Measurements from ENCODE around the gene PBX2. TPM values are rescaled to one million over a fixed set of nuclear protein-coding genes. Genes with fewer than 3 reads are reported as not detected.

Gene PBX2
- total and polyA plus RNA-seq, 10 of the 15 experiments (the other 5 are each of a cell fraction or from before 2014, with no cell fraction given): 0.84 to 66.5 (median 20.6) TPM

DNA sequence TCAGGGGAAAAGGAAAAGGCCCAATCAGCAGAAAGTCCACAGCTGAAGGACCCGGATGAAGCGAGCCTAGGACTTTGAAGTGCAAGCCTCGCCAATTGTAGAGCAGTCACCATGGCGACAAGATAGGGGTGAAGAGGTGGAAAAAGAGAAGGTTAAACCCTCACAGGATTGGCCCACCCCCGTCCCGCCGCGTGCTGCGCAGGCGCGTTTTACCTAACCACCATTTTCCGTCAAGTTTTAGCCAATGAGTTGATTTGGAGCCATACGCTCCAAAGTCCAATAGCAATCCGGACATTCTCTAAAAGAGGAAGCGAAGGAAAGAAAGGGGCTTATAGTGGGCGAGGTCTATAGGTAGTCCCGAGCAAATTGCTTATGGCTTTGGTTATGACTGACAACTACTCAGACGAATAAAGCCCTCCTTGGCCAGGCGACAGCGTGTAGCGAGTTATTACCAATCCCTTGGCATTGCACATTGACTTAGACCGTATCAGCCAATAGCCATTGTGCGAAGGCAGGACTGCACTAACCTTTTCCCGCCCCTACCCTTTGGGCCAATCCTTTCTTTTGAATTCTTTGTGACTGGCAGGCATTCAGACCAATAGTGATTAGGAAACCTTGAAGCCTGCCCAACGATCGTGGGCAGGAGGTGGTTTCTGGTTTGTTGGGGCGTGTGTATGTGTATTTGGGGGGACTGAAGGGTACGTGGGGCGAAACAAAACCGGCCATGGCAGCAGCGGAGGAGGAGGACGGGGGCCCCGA is 12.0 kb downstream of the PBX2 start, which contains the start of gene RNF5:
RNF5 (plus strand) TSS at position 618 of the 759 bp plus-strand sequence; CDS start at position 725, 107 bp downstream.
- H2AFZ ChIP-seq (ENCODE audit: control insufficient read depth, low read depth, low read length): peak within 1 kb of the TSS; percentile 78
- in situ Hi-C loops (cut with MboI) (no loop called here), intact Hi-C loops (cut with micrococcal nuclease; ENCODE audit: unreplicated experiment) (loop anchor here (2.0 kb wide), 2 partner anchors 13 to 59 kb away; partner anchors contain the start of gene PBX2)
- WGBS (ENCODE audit: insufficient coverage, insufficient replicate concordance, low lambda C conversion rate, missing lambda C conversion rate): 3% methylated on average over 32 of the region's 33 CpGs
- H3K9ac ChIP-seq (ENCODE audit: control insufficient read depth, insufficient read depth, low read length): peak within 1 kb of the TSS; percentile 91
- RAD21 ChIA-PET (ENCODE audit: unreplicated experiment): interaction anchor here (0.7 to 2.6 kb wide), 8 partner anchors 11 to 49 kb away, joined by 3 to 21 read pairs (median 6); partner anchors contain the start of genes ATF6B, GPSM3 and PBX2
- CTCF ChIA-PET: interaction anchor here (0.6 to 2.2 kb wide), 7 partner anchors 13 to 1286 kb away, joined by 3 to 19 read pairs (median 4); partner anchors contain the start of gene GPSM3
- FAIRE-seq: peak; percentile 100
- no peaks in the 10 kb centered on the region for H3K9me3 ChIP-seq (replicated peaks; ENCODE audit: control insufficient read depth, insufficient read depth, low read length)
- H3K27ac ChIP-seq (ENCODE audit: control insufficient read depth, insufficient read depth): peak within 1 kb of the TSS; percentile 79
- peak within 1 kb of the TSS; percentile 86 for H3K4me3 ChIP-seq
- peaks cover 0 to 2% of the 10 kb centered on the region in 2 experiments; a peak in 2 of 4 replicates for H3K36me3 ChIP-seq (ENCODE audit: control insufficient read depth in 2 of 2, insufficient read depth in 2 of 2, low read length in 1 of 2)
- no TSS peak for BruUV-seq (replicated peaks)
- no peaks in the 10 kb centered on the region for H4K20me1 ChIP-seq (ENCODE audit: control insufficient read depth, insufficient read depth)
- H3K4me2 ChIP-seq (ENCODE audit: control insufficient read depth, insufficient read depth): peak within 1 kb of the TSS; percentile 77
- peak; percentile 100 for DNase-seq (ENCODE audit: low read depth, low spot score)
- POLR2A ChIA-PET: interaction anchor here (1.3 to 5.7 kb wide), 7 partner anchors 12 to 59 kb away, joined by 3 to 123 read pairs (median 11); partner anchors contain the start of genes ATF6B, FKBPL, GPSM3 and PBX2
- peaks cover 22% of the 10 kb centered on the region for H3K79me2 ChIP-seq (ENCODE audit: control insufficient read depth, insufficient read depth, low read length)
- no peaks in the 10 kb centered on the region for H3K27me3 ChIP-seq (replicated peaks in 1 of 2; ENCODE audit: control insufficient read depth in 2 of 2, insufficient read depth in 2 of 2, low read length in 1 of 2)
- SMC1A ChIA-PET (ENCODE audit: uncharacterized antibody, unreplicated experiment): interaction anchor here (1.0 to 4.2 kb wide), 4 partner anchors 14 to 351 kb away, joined by 3 to 41 read pairs (median 14); partner anchors contain the start of genes ATF6B, FKBPL, GPSM3 and HSPA1B
- H3K4me1 ChIP-seq (ENCODE audit: control insufficient read depth, insufficient read depth, low read length): peaks cover 10% of the 10 kb centered on the region
- ATAC-seq: peak; percentile 91
- TF ChIP-seq YY1 (IDR thresholded peaks at IDR 0.05; ENCODE audit: low read depth, low read length) (peak; percentile 61; the same call in 1 of the 2 replicates), KLF5 (IDR thresholded peaks at IDR 0.05; ENCODE audit: partially characterized antibody) (peak; percentile 97), PML (IDR thresholded peaks at IDR 0.05; ENCODE audit: low read length) (no peak), CBFB (IDR thresholded peaks at IDR 0.05; ENCODE audit: low read depth) (no peak; the same call in 1 of the 2 replicates), CHD2 (IDR thresholded peaks at IDR 0.05; ENCODE audit: borderline replicate concordance, low read depth, low read length) (peak; percentile 96), NFYA (IDR thresholded peaks at IDR 0.05; ENCODE audit: borderline replicate concordance, low read depth, low read length) (peak; percentile 100), TARDBP (IDR thresholded peaks at IDR 0.05; ENCODE audit: borderline replicate concordance) (no peak), FOXK2 (IDR thresholded peaks at IDR 0.05) (peak; percentile 86), MTA3 (IDR thresholded peaks at IDR 0.05; ENCODE audit: borderline replicate concordance, low read length) (no peak), SMC3 (IDR thresholded peaks at IDR 0.05; ENCODE audit: borderline replicate concordance, low read length) (no peak), NRF1 (conservative IDR thresholded peaks at IDR 0.05; ENCODE audit: low read depth, low read length) (peak; percentile 74), HCFC1 (IDR thresholded peaks at IDR 0.05; ENCODE audit: low read length) (peak; percentile 6; the same call in 1 of the 2 replicates), DPF2 (IDR thresholded peaks at IDR 0.05) (peak; percentile 99), NR2F1 (conservative IDR thresholded peaks at IDR 0.05) (no peak; the same call in 1 of the 2 replicates), POLR2AphosphoS5 (IDR thresholded peaks at IDR 0.05; ENCODE audit: low read length) (no peak)
- TF ChIP-seq, protein P1, sequence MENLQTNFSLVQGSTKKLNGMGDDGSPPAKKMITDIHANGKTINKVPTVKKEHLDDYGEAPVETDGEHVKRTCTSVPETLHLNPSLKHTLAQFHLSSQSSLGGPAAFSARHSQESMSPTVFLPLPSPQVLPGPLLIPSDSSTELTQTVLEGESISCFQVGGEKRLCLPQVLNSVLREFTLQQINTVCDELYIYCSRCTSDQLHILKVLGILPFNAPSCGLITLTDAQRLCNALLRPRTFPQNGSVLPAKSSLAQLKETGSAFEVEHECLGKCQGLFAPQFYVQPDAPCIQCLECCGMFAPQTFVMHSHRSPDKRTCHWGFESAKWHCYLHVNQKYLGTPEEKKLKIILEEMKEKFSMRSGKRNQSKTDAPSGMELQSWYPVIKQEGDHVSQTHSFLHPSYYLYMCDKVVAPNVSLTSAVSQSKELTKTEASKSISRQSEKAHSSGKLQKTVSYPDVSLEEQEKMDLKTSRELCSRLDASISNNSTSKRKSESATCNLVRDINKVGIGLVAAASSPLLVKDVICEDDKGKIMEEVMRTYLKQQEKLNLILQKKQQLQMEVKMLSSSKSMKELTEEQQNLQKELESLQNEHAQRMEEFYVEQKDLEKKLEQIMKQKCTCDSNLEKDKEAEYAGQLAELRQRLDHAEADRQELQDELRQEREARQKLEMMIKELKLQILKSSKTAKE (IDR thresholded peaks at IDR 0.05; ENCODE audit: low read depth, poor library complexity, severe bottlenecking): peak; percentile 92
- TF ChIP-seq, protein P2, sequence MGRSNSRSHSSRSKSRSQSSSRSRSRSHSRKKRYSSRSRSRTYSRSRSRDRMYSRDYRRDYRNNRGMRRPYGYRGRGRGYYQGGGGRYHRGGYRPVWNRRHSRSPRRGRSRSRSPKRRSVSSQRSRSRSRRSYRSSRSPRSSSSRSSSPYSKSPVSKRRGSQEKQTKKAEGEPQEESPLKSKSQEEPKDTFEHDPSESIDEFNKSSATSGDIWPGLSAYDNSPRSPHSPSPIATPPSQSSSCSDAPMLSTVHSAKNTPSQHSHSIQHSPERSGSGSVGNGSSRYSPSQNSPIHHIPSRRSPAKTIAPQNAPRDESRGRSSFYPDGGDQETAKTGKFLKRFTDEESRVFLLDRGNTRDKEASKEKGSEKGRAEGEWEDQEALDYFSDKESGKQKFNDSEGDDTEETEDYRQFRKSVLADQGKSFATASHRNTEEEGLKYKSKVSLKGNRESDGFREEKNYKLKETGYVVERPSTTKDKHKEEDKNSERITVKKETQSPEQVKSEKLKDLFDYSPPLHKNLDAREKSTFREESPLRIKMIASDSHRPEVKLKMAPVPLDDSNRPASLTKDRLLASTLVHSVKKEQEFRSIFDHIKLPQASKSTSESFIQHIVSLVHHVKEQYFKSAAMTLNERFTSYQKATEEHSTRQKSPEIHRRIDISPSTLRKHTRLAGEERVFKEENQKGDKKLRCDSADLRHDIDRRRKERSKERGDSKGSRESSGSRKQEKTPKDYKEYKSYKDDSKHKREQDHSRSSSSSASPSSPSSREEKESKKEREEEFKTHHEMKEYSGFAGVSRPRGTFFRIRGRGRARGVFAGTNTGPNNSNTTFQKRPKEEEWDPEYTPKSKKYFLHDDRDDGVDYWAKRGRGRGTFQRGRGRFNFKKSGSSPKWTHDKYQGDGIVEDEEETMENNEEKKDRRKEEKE (IDR thresholded peaks at IDR 0.05): no peak
- TF ChIP-seq, protein P3, sequence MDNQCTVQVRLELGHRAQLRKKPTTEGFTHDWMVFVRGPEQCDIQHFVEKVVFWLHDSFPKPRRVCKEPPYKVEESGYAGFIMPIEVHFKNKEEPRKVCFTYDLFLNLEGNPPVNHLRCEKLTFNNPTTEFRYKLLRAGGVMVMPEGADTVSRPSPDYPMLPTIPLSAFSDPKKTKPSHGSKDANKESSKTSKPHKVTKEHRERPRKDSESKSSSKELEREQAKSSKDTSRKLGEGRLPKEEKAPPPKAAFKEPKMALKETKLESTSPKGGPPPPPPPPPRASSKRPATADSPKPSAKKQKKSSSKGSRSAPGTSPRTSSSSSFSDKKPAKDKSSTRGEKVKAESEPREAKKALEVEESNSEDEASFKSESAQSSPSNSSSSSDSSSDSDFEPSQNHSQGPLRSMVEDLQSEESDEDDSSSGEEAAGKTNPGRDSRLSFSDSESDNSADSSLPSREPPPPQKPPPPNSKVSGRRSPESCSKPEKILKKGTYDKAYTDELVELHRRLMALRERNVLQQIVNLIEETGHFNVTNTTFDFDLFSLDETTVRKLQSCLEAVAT (IDR thresholded peaks at IDR 0.05): no peak
